SK-N-SH (cell line): ENCODE data around the gene SLC41A2. TPM values are rescaled to one million over a fixed set of nuclear protein-coding genes. Genes with fewer than 3 reads are reported as not detected.

ENCODE experiments used
- CTCF ChIA-PET: fragments of 300-600, 350-600 bp; formaldehyde crosslinking; extraction: SDS; loops from one replicate; lab custom pipeline; 2021; lab: Yijun Ruan, JAX
- POLR2A ChIA-PET: fragments of 350-600 bp; sonication (Branson Sonifier 250); formaldehyde crosslinking; extraction: SDS; loops from one replicate; lab custom pipeline; 2020; ENCODE audit warnings: antibody characterized with exemption, inconsistent platforms; lab: Yijun Ruan, JAX
- DNase-seq: peaks from one replicate; pipeline ENCODE4 v3.0.0; 2012
- H2AFZ ChIP-seq: fragments of 200-600 bp; sonication (generic); 2 replicates; pipeline ENCODE4 v1.8.1; 2016; ENCODE audit warnings: antibody characterized with exemption, mild to moderate bottlenecking, low read depth
- H3F3A ChIP-seq: fragments of 200-600 bp; sonication (generic); replicated peaks from 2 replicates; pipeline ENCODE3; 2016; ENCODE audit warnings: antibody characterized with exemption, mild to moderate bottlenecking; ENCODE audit not compliant: insufficient read depth
- H3K27ac ChIP-seq, 2 experiments: fragments of 200-500 bp in 1 of 2; fragments of 200-600 bp in 1 of 2; sonication (Bioruptor generic) in 1 of 2; sonication (generic), shearing (Covaris generic) in 1 of 2; 2 replicates each; pipeline versions ENCODE4 v1.5.1 to v1.6.1; 2014 to 2016; ENCODE audit warnings: low read depth in 2 of 2, inconsistent platforms in 1 of 2, low read length in 1 of 2, mild to moderate bottlenecking in 1 of 2, mixed read lengths in 1 of 2
- H3K27me3 ChIP-seq: fragments of 200-600 bp; sonication (generic), shearing (Covaris generic); 2 replicates; pipeline ENCODE4 v1.6.1; 2016; ENCODE audit warnings: mixed run types; ENCODE audit not compliant: insufficient read depth
- H3K36me3 ChIP-seq, 2 experiments: fragments of 200-500 bp in 1 of 2; fragments of 200-600 bp in 1 of 2; sonication (Bioruptor generic) in 1 of 2; sonication (generic) in 1 of 2; replicated peaks in 1 of 2; 2 replicates each; pipeline versions ENCODE3 to v1.5.1; 2014 to 2016; ENCODE audit warnings: low read length in 1 of 2, mild to moderate bottlenecking in 1 of 2; ENCODE audit not compliant: insufficient read depth in 2 of 2, control insufficient read depth in 1 of 2
- H3K4me1 ChIP-seq, 2 experiments: fragments of 200-500 bp in 1 of 2; fragments of 200-600 bp in 1 of 2; sonication (Bioruptor generic) in 1 of 2; sonication (generic), shearing (Covaris generic) in 1 of 2; 2 replicates each; pipeline versions ENCODE4 v1.5.1 to v1.6.1; 2014 to 2016; ENCODE audit warnings: low read depth in 1 of 2, low read length in 1 of 2, mixed run types in 1 of 2; ENCODE audit not compliant: insufficient read depth in 2 of 2, control insufficient read depth in 1 of 2
- H3K4me2 ChIP-seq: fragments of 200-600 bp; sonication (generic), shearing (Covaris generic); 2 replicates; pipeline ENCODE4 v1.6.1; 2017; ENCODE audit warnings: mixed run types
- H3K4me3 ChIP-seq, 2 experiments: fragments of 200-500 bp in 1 of 2; fragments of 200-600 bp in 1 of 2; sonication (Bioruptor generic) in 1 of 2; sonication (generic), shearing (Covaris generic) in 1 of 2; 2 replicates each; pipeline versions ENCODE4 v1.5.1 to v1.8.1; 2014 to 2016; ENCODE audit warnings: low read depth in 2 of 2, inconsistent platforms in 1 of 2, low read length in 1 of 2, mild to moderate bottlenecking in 1 of 2, mixed read lengths in 1 of 2, moderate library complexity in 1 of 2
- H3K79me2 ChIP-seq: fragments of 200-600 bp; sonication (generic); 2 replicates; pipeline ENCODE4 v1.8.1; 2017; ENCODE audit warnings: mild to moderate bottlenecking; ENCODE audit not compliant: insufficient read depth
- H3K9ac ChIP-seq: fragments of 200-600 bp; sonication (generic); 2 replicates; pipeline ENCODE4 v1.6.1; 2017; ENCODE audit warnings: mixed run types
- H3K9me2 ChIP-seq: fragments of 200-600 bp; sonication (generic); 2 replicates; pipeline ENCODE4 v1.6.1; 2017; ENCODE audit warnings: mixed run types
- H3K9me3 ChIP-seq: fragments of 200-600 bp; sonication (generic); 2 replicates; pipeline ENCODE4 v1.6.1; 2017; ENCODE audit warnings: mixed run types, mild to moderate bottlenecking, moderate library complexity
- H4K20me1 ChIP-seq: fragments of 200-600 bp; sonication (generic); 2 replicates; pipeline ENCODE4 v1.6.1; 2017; ENCODE audit warnings: mild to moderate bottlenecking, mixed run types; ENCODE audit not compliant: insufficient read depth
- CTCF ChIP-seq: fragments of 200-600 bp; sonication (generic); IDR thresholded peaks from 2 replicates; pipeline ENCODE4 v1.6.1; 2017; ENCODE audit warnings: antibody characterized with exemption, mild to moderate bottlenecking, moderate library complexity
- EP300 ChIP-seq, 2 experiments: IDR thresholded peaks; 2 replicates each; pipeline versions ENCODE4 v1.4.0 to v1.6.1; 2012; ENCODE audit warnings: borderline replicate concordance in 1 of 2, low read depth in 1 of 2, low read length in 1 of 2
- FOXJ3 ChIP-seq: sonication (generic); formaldehyde crosslinking; IDR thresholded peaks from 2 replicates; pipeline ENCODE4 v1.5.1; 2020; ENCODE audit warnings: mild to moderate bottlenecking, missing genetic modification reagents
- JUND ChIP-seq: IDR thresholded peaks from 2 replicates; pipeline ENCODE4 v1.4.0; 2012
- MXI1 ChIP-seq: IDR thresholded peaks from 2 replicates; pipeline ENCODE4 v1.6.1; 2012; ENCODE audit warnings: mild to moderate bottlenecking, low read depth, low read length, improper control_type of control experiment
- NFIC ChIP-seq: IDR thresholded peaks from 2 replicates; pipeline ENCODE4 v1.4.0; 2012; ENCODE audit warnings: borderline replicate concordance
- NRF1 ChIP-seq: IDR thresholded peaks from 2 replicates; pipeline ENCODE4 v1.6.1; 2012; ENCODE audit warnings: low read depth, mild to moderate bottlenecking, low read length
- POLR2AphosphoS5 ChIP-seq: IDR thresholded peaks from 2 replicates; pipeline ENCODE4 v1.6.1; 2012; ENCODE audit warnings: low read depth, low read length
- RAD21 ChIP-seq: IDR thresholded peaks from 2 replicates; pipeline ENCODE4 v1.6.1; 2012; ENCODE audit warnings: mild to moderate bottlenecking, low read length
- RCOR1 ChIP-seq: fragments of 150-350 bp; IDR thresholded peaks from 2 replicates; pipeline ENCODE4 v1.6.1; 2017; ENCODE audit warnings: antibody characterized with exemption, low read length
- SIN3A ChIP-seq: IDR thresholded peaks from 2 replicates; pipeline ENCODE4 v1.6.1; 2012; ENCODE audit warnings: low read depth, mild to moderate bottlenecking, low read length, moderate library complexity, borderline replicate concordance
- TAF1 ChIP-seq: IDR thresholded peaks from 2 replicates; pipeline ENCODE4 v1.6.1; 2012; ENCODE audit warnings: low read depth, mild to moderate bottlenecking, low read length, moderate library complexity, borderline replicate concordance
- USF2 ChIP-seq: fragments of 150-350 bp; IDR thresholded peaks from 2 replicates; pipeline ENCODE4 v1.6.1; 2017; ENCODE audit warnings: antibody characterized with exemption, low read length, low read depth, borderline replicate concordance
- YY1 ChIP-seq: IDR thresholded peaks from 2 replicates; pipeline ENCODE4 v1.4.0; 2012; ENCODE audit warnings: low read depth, mild to moderate bottlenecking
- WGBS: methylation state at CpG from one replicate; pipeline ENCODE4 v1.1.6; 2017; ENCODE audit warnings: low lambda C conversion rate; 5-methylcytosine and 5-hydroxymethylcytosine counted together
- polyA plus RNA-seq, 3 experiments: library from polyadenylated mRNA; depleted of rRNA; stranded (reverse); fragments of >200 nt; gene quantifications; 2 replicates each; pipeline ENCODE4 v1.2.3, GENCODE V29; 2012
- TF ChIP-seq, protein P1 (sequence below): IDR thresholded peaks from 2 replicates; pipeline ENCODE4 v1.4.0; 2012; ENCODE audit warnings: low read depth, borderline replicate concordance

SLC41A2 gene
- polyA plus RNA-seq, 1 of the 3 experiments (the other 2 are of a cell fraction): 1.7 TPM

- WGBS: 97% methylated on average over 3 of the region's 3 CpGs
- Histone ChIP-seq H2AFZ (no peak overlapping the region), H3K27me3 (no peaks in the 10 kb centered on the region), H3K36me3 (no peaks in the 10 kb centered on the region), H3K9me3 (no peaks in the 10 kb centered on the region; the same call in 1 of the 2 replicates), H3K27ac (no peak overlapping the region), H3K4me2 (no peak overlapping the region), H4K20me1 (no peaks in the 10 kb centered on the region), H3K79me2 (peaks cover 9% of the 10 kb centered on the region), H3F3A (peaks cover 3% of the 10 kb centered on the region), H3K9me2 (no peaks in the 10 kb centered on the region), H3K4me3 (no peak overlapping the region), H3K4me1 (no peaks in the 10 kb centered on the region; a peak in 1 of 4 replicates), H3K9ac (no peak overlapping the region)
- no peak for DNase-seq
- CTCF ChIA-PET: no interaction called here
- POLR2A ChIA-PET: no interaction called here
- TF ChIP-seq SIN3A: no peak
- no peak for TF ChIP-seq JUND
- no peak for TF ChIP-seq YY1
- TF ChIP-seq, protein P1, sequence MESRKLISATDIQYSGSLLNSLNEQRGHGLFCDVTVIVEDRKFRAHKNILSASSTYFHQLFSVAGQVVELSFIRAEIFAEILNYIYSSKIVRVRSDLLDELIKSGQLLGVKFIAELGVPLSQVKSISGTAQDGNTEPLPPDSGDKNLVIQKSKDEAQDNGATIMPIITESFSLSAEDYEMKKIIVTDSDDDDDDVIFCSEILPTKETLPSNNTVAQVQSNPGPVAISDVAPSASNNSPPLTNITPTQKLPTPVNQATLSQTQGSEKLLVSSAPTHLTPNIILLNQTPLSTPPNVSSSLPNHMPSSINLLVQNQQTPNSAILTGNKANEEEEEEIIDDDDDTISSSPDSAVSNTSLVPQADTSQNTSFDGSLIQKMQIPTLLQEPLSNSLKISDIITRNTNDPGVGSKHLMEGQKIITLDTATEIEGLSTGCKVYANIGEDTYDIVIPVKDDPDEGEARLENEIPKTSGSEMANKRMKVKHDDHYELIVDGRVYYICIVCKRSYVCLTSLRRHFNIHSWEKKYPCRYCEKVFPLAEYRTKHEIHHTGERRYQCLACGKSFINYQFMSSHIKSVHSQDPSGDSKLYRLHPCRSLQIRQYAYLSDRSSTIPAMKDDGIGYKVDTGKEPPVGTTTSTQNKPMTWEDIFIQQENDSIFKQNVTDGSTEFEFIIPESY: no peak
- TF ChIP-seq EP300 (IDR thresholded peaks at IDR 0.05; ENCODE audit: borderline replicate concordance in 1 of 2, low read depth in 1 of 2, low read length in 1 of 2): no peak
- TF ChIP-seq CTCF: no peak
- TF ChIP-seq FOXJ3 (CRISPR knock-in tag): no peak
- no peak for TF ChIP-seq MXI1
- no peak for TF ChIP-seq RCOR1
- no peak for TF ChIP-seq NFIC
- no peak for TF ChIP-seq RAD21
- TF ChIP-seq NRF1: no peak
- TF ChIP-seq TAF1: no peak
- no peak for TF ChIP-seq POLR2AphosphoS5
- TF ChIP-seq USF2: no peak
These were observed 16.6 kb downstream of the SLC41A2 start for GRCh38 chr12:104941454-104941853.
